HG03039 (cell line): ENCODE measurements around the gene KISS1.

Experiments used
- ATAC-seq: cut with Tn5 transposase; IDR thresholded peaks from one replicate; pipeline ENCODE4 v1.9.1; 2021; ENCODE audit warnings: mild to moderate bottlenecking, moderate library complexity; ENCODE audit not compliant: unreplicated experiment

Gene KISS1

GRCh38 chr1:204142032-204142974 lies 54.0 kb downstream of the KISS1 start:
- ATAC-seq, result no peak

GRCh38 chr1:204141131-204141530 lies 55.2 kb downstream of the KISS1 start:
- no peak for ATAC-seq
